Fibroblast of villous mesenchyme (primary cell): ENCODE data around the gene ADIRF. TPM values are rescaled to one million over a fixed set of nuclear protein-coding genes. Genes with fewer than 3 reads are reported as not detected.
A peak's percentile ranks its signal among the peaks of the same experiment; 100 is the strongest.
"Not testable (repeated sequence)": the region's sequence is repeated elsewhere in the genome, so short reads cannot be mapped to it uniquely, and the experiment has no call there.

Experiments used
- DNase-seq: peaks from one replicate; pipeline ENCODE4 v3.0.0-alpha.2; 2010; ENCODE audit warnings: low read depth
- H3K4me3 ChIP-seq: 2 replicates; pipeline ENCODE4 v1.5.1; 2011; ENCODE audit warnings: low read depth, mild to moderate bottlenecking, low read length
- total RNA-seq: library from RNA; depleted of rRNA; stranded (reverse); fragments of >200 nt; gene quantifications from 2 replicates; pipeline ENCODE4 v1.2.3, GENCODE V29; 2012
- TF ChIP-seq, protein P1 (sequence below): IDR thresholded peaks from 2 replicates; pipeline ENCODE4 v1.5.1; 2012; ENCODE audit warnings: low read depth, mild to moderate bottlenecking, low read length; ENCODE audit not compliant: insufficient read depth

The ADIRF gene
- total RNA-seq, 1 donor, result 5.2 TPM

DNA sequence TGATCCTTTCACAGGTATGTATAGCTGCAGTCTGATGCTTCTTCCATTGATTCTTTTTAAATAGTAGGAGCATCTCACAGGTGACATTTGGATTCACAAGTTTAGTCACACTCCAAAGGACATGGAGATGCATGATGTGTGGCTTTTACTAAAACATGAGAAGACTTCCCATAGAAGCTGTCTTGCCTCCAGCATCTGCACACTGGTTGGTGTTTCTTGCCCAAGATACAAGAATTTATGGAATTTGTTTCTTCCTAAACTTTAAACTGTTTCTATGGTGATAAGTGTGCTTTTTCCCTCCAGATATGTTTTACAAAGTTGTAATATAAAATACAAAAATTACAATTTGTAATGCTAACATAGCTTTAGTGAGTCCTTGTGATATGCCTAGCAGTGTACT lies 24.2 kb downstream of the ADIRF start:
- H3K4me3 ChIP-seq, result no peak overlapping the region
- no peak for DNase-seq
- TF ChIP-seq, protein P1, sequence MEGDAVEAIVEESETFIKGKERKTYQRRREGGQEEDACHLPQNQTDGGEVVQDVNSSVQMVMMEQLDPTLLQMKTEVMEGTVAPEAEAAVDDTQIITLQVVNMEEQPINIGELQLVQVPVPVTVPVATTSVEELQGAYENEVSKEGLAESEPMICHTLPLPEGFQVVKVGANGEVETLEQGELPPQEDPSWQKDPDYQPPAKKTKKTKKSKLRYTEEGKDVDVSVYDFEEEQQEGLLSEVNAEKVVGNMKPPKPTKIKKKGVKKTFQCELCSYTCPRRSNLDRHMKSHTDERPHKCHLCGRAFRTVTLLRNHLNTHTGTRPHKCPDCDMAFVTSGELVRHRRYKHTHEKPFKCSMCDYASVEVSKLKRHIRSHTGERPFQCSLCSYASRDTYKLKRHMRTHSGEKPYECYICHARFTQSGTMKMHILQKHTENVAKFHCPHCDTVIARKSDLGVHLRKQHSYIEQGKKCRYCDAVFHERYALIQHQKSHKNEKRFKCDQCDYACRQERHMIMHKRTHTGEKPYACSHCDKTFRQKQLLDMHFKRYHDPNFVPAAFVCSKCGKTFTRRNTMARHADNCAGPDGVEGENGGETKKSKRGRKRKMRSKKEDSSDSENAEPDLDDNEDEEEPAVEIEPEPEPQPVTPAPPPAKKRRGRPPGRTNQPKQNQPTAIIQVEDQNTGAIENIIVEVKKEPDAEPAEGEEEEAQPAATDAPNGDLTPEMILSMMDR, result no peak

DNA sequence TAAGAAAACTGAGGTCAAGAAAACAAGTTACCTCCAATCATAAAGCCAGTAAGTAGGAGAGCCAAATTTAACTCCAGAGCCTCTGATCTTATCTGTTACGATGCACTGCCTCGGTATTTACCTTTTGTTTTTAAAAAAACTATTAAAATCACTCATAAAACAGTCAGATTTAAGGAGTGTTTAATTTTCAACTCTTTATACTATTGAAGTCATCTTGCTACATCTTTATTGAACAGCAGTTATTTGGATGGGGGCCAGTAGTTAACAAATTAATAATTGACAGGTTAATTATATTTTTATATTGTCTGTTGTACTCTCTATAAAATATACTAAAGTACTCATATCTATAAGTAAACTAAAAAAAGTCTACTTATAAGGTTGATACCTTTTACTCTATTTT lies 24.6 kb downstream of the ADIRF start:
- TF ChIP-seq, protein P1, result no peak
- H3K4me3 ChIP-seq, result no peak overlapping the region
- DNase-seq, result peak; percentile 57

DNA sequence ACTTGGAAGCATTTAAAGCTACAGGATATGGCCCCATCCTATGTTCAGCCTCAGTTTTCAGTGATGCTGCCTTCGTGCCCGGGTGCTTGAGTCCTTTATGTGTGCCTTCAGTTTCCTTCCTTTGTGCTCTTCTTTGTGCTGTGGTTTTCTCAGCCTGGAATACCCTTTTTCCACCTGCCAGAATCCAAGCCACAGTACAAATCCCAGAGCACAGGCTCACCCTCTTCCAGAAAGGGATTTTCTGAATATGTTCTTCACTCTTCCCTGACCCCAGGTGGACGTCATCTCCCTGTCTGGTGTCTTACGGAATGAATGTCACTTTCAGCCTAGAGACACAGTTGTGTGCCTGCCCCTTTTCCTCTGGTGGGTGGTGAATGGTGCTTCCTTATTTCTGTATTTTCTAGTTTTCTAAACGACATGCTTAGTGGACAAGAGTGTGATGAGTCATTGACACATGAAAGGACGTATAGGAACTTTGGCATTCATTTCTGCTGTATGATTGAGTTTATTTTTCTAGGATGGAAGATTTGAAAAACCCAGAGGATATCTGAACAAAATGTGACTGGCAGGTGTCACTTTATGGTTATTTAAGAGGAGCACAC lies 31.6 kb downstream of the ADIRF start:
- not testable (repeated sequence) for H3K4me3 ChIP-seq, DNase-seq

DNA sequence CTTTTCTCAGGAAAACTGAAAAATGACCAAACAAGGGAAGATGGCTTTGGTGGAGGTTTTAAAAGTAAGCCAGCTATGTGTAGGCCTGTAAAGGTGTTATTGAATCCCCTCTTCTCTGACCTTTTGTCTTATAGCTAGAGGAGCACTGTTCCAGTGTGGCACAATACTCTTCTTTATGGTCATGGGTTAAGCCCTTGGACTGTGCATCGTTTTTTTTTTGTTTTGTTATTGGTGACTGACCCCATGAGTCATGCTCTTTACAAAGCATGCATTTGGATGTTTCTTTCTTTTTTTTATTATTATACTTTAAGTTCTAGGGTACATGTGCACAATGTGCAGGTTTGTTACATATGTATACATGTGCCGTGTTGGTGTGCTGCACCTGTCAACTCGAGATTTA lies 32.2 kb downstream of the ADIRF start:
- TF ChIP-seq, protein P1, result no peak
- peak; percentile 50 for DNase-seq
- no peak overlapping the region for H3K4me3 ChIP-seq

DNA sequence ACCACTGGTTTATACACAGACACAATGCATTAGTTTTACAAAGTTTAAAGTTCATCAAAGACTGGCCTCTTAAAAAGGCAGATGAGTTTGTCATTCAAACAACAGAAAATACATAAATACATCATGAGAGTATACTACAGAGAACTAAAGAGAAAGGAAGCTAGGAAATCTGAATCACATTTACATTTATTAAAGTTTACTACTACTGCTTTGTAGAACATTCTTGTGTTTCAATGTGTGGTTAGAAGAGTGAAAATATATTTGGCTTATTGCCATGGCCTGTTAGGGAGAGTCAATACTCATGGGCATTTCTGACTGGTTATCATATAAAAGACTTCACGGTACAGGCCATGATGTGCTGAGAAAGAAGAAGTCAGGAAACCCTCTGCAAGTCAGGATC lies 38.8 kb downstream of the ADIRF start:
- H3K4me3 ChIP-seq, DNase-seq: not testable (repeated sequence)

DNA sequence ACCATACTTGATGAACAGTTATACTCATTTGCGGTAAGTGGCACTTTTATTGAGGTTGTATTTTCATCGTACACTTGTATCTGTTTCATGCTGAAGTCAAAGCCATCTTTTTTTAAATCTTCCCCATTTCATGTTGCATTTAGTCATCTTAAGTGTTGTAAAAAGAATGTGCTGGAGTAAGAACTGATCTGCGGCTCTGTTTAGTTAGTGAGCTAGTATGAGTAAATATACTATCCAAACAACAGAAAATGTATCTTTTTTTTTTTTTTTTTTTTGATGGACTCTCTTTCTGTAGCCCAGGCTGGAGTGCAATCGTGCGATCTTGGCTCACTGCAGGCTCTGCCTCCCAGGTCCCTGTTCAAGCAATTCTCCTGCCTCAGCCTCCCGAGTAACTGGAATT lies 39.4 kb downstream of the ADIRF start:
- not testable (repeated sequence) for DNase-seq, H3K4me3 ChIP-seq

DNA sequence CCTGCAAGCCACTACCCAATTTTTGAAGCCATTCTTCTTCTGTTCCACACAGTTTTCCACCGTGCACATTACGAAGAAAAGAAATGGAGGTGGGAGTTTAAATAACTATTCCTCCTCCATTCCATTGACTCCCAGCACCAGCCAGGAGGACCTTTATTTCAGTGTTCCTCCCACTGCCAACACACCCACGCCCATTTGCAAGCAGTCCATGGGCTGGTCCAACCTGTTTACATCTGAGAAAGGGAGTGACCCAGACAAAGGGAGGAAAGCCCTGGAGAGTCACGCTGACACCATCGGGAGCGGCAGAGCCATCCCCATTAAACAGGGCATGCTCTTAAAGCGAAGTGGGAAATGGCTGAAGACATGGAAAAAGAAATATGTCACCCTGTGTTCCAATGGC lies 40.0 kb downstream of the ADIRF start:
- not testable (repeated sequence) for H3K4me3 ChIP-seq, DNase-seq

DNA sequence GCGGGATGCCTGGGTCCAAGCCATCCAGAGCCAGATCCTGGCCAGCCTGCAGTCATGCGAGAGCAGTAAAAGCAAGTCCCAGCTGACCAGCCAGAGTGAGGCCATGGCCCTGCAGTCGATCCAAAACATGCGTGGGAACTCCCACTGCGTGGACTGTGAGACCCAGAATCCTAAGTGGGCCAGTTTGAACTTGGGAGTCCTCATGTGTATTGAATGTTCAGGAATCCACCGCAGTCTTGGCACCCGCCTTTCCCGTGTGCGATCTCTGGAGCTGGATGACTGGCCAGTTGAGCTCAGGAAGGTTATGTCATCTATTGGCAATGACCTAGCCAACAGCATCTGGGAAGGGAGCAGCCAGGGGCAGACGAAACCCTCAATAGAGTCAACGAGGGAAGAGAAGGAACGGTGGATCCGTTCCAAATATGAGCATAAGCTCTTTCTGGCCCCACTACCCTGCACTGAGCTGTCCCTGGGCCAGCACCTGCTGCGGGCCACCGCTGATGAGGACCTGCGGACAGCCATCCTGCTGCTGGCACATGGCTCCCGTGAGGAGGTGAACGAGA lies 40.9 kb downstream of the ADIRF start:
- H3K4me3 ChIP-seq, DNase-seq: not testable (repeated sequence)

DNA sequence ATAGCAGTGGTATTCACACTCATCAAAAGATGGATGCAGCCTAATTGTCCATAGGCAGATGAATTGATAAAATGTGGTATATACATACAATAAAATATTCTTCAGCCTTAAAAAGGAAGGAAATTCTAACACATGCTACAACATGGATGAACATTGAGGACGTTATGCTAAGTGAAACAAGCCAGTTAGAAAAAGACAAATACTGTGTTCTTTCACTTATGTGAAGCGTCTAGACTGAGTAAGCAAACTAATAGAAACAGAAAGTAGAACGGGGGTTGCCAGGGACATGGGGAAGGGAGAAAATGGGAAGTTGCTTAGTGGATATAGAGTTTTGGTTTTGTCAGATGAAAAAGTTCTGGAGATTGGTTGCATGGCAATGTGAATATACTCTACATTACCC lies 45.2 kb downstream of the ADIRF start:
- not testable (repeated sequence) for H3K4me3 ChIP-seq, DNase-seq

DNA sequence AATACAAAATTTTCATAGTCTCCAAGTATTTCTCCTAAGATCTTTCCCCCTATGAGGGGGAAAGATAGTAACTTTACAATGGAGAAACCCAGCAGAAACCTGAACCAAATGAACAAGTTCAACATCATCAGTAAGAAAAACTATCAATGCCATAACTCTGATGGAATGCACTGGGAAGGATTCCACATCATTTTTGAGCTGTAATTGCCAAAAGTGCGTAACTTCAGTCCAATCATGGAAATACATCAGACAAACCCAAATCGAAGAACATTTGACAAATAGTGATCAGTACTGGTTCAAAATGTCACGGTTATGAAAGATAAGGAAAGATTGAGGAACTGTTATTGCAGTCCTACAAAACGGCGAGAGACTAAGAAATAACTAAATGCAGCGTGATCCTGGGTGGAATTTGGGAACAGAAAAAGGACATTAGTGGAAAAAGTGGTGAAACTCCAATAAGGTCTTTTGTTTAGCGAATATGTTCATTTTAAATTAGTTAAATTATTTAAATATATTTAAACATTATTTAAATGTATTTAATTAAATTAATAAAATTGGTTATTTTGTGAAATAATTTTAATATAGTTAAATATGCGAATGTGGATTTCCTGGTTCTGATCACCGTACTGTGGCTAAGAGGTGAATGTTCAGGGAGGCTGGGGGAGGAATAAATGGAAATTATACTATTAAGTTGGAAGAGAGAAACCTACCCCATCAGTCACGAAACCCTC lies 46.9 kb downstream of the ADIRF start:
- not testable (repeated sequence) for H3K4me3 ChIP-seq, DNase-seq

DNA sequence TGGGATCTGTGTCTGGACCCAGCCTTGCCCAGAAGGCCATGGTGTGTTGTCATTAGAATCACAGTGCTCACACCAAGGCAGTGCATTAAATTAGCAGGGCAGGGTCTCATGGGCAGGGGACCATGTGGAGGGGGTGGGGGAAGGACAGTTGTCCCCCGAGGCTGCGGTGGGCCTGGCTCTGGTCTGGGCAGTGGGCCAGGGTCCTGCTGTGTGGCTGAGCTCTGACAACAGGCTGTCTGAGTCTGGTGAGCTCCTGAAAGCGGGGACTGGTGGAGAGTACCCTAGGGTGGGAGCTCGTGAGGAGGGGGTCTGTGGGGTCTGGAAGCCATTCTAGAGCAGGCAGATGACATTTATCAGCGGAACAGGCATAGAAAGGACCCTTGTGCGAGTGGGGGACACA lies 49.8 kb downstream of the ADIRF start:
- not testable (repeated sequence) for DNase-seq, H3K4me3 ChIP-seq

DNA sequence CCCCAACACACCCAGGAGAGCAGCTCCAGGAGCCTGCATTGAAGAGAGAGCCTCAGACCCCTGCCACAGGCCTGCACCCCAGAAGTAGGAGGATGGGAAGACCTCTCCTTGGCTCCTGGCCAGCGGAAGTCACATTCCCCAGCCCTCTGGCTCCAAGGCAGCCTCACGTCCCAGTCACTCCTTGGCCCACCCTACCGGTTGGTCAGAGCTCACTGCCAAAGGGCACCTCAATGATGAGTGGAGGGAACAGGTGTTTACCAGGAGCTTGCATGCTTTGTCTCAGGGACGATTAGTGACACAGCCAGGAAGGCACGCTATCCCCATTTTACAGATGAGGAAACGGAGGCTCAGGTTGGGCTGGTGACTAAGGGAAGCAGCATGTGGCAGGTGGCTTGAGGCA lies 50.8 kb downstream of the ADIRF start:
- DNase-seq, H3K4me3 ChIP-seq: not testable (repeated sequence)

DNA sequence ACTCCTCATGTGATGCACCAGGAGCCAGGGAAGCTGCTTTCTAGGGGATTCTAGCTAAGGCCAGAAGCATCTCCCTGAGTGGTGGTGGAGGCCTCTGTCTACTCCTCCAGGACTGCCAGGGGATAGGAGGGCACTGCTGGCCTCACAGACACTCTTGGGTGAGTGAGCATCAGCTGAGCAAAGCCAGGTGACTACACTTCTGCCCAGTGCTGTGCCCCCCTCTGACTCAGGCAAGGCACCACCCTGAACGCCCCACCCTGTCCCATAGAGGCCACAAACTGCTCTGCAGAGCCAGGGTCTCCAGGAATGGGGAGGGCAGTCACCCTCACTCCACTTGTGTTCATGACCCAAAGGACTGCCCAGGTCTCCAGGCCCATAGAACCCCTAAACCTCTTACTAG lies 51.2 kb downstream of the ADIRF start:
- H3K4me3 ChIP-seq, DNase-seq: not testable (repeated sequence)

DNA sequence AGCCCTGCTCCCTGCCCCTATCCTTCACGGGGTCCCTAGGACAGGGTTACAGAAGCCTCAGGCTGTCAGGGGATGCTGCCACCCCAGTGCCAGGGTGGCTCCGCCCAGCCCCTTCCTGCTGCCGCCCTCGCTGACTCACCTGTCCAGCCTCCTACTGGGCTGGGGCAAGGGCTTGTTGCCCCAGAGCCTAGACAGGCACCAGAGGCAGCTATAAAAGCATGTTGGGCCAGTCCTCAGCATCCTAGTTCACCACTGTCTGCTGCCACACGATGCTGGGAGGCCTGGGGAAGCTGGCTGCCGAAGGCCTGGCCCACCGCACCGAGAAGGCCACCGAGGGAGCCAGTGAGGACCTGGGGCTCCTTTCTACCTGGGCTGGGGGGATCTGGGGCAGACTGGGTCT lies 51.8 kb downstream of the ADIRF start, which contains the start of gene FAM25A:
Gene FAM25A (plus strand): TSS at position 239 of the 400 bp plus-strand sequence. CDS start 31 bp downstream, at position 270.
- not testable (repeated sequence) for H3K4me3 ChIP-seq, DNase-seq
